Breast epithelium (tissue), 4 donors: ENCODE measurements around the gene DNPEP. TPM values are rescaled to one million over a fixed set of nuclear protein-coding genes. Genes with fewer than 3 reads are reported as not detected.

Source experiments
- DNase-seq, 2 donors: peaks; one replicate each; pipeline ENCODE4 v3.0.0-alpha.2; 2019; ENCODE audit warnings: low spot score in 2 of 2
- H3K27ac ChIP-seq, 2 donors: fragments of 200-600 bp; sonication (generic) in 1 of 2; one replicate each; pipeline ENCODE4 v1.5.1; 2016 to 2019; ENCODE audit warnings: mild to moderate bottlenecking in 1 of 2
- H3K27me3 ChIP-seq, 2 donors: fragments of 200-600 bp; sonication (generic) in 1 of 2; one replicate each; pipeline versions ENCODE4 v1.5.1 to v1.6.0; 2017 to 2019; ENCODE audit warnings: control low read depth in 1 of 2, mild to moderate bottlenecking in 1 of 2
- H3K36me3 ChIP-seq: fragments of 200-600 bp; one replicate; pipeline ENCODE4 v1.5.1; 2019
- H3K4me1 ChIP-seq, 2 donors: fragments of 200-600 bp; sonication (generic); one replicate each; pipeline ENCODE4 v1.5.1; 2016 to 2019; ENCODE audit warnings: control low read depth in 1 of 2
- H3K4me3 ChIP-seq, 3 donors: fragments of 200-600 bp; sonication (generic); 1 replicate in 2 of 3; 2 replicates in 1 of 3; pipeline ENCODE4 v1.5.1; 2016 to 2019; ENCODE audit warnings: mild to moderate bottlenecking in 3 of 3, moderate library complexity in 2 of 3
- H3K9me3 ChIP-seq, 2 donors: fragments of 200-600 bp; sonication (generic) in 1 of 2; one replicate each; pipeline ENCODE4 v1.5.1; 2016 to 2019; ENCODE audit warnings: control low read depth in 1 of 2
- CTCF ChIP-seq, 3 donors: fragments of 450-650 bp; IDR thresholded peaks; one replicate each; pipeline ENCODE4 v1.5.1; 2016 to 2017; ENCODE audit warnings: antibody characterized with exemption in 3 of 3, mild to moderate bottlenecking in 3 of 3, moderate library complexity in 3 of 3
- POLR2A ChIP-seq: fragments of 450-650 bp; IDR thresholded peaks from one replicate; pipeline ENCODE4 v1.6.1; 2016; ENCODE audit warnings: antibody characterized with exemption, mild to moderate bottlenecking, moderate library complexity
- POLR2AphosphoS5 ChIP-seq, 3 donors: sonication (generic); formaldehyde crosslinking; IDR thresholded peaks; one replicate each; pipeline ENCODE4 v1.6.1; 2017; ENCODE audit warnings: antibody characterized with exemption in 3 of 3
- intact Hi-C: fragments of 100-400 bp; cut with DNase I; formaldehyde crosslinking; loops from one replicate; pipeline ENCODE4 v1.15.1; 2023; ENCODE audit warnings: low total_unique reads
- total RNA-seq, 3 donors: library from RNA; depleted of rRNA; stranded (reverse); fragments of >200 nt; gene quantifications; one replicate each; pipeline ENCODE4 v1.1.0, GENCODE V29; 2016

The DNPEP gene
- total RNA-seq, 3 donors from 2014 or later, result 49.8 to 81.9 (median 79.0) TPM

- Histone ChIP-seq H3K27ac (peak overlapping the region; percentile 93 to 97), H3K4me1 (peaks cover 0 to 6% of the 10 kb centered on the region in 2 donors), H3K9me3 (no peaks in the 10 kb centered on the region), H3K36me3 (no peaks in the 10 kb centered on the region), H3K27me3 (no peaks in the 10 kb centered on the region), H3K4me3 (peak overlapping the region; percentile 82 to 84 (median 82))
- intact Hi-C loops, result no loop called here
- TF ChIP-seq POLR2A (no peak), CTCF (IDR thresholded peaks at IDR 0.05) (peak; percentile 23 to 68 (median 52)), POLR2AphosphoS5 (IDR thresholded peaks at IDR 0.05) (peak in 2 of 3 donors; percentile 16 to 46)
- DNase-seq, result peak; percentile 98
Measured at GRCh38 chr2:219388121-219388906, 602 bp upstream of the DNPEP start.

- H3K27ac ChIP-seq, result peak overlapping the region; percentile 93 to 97
- TF ChIP-seq CTCF (IDR thresholded peaks at IDR 0.05), result no peak
- peak overlapping the region; percentile 82 to 84 (median 82) for H3K4me3 ChIP-seq
- H3K9me3 ChIP-seq, result no peaks in the 10 kb centered on the region
- no peaks in the 10 kb centered on the region for H3K36me3 ChIP-seq
- H3K4me1 ChIP-seq, result peaks cover 0 to 6% of the 10 kb centered on the region in 2 donors
- intact Hi-C loops, result no loop called here
- H3K27me3 ChIP-seq, result no peaks in the 10 kb centered on the region
- no peak for DNase-seq
Measured at GRCh38 chr2:219386532-219387280, 1.0 kb downstream of the DNPEP start.

- no peaks in the 10 kb centered on the region for H3K9me3 ChIP-seq
- DNase-seq, result no peak
- H3K36me3 ChIP-seq, result no peaks in the 10 kb centered on the region
- no peaks in the 10 kb centered on the region for H3K27me3 ChIP-seq
- H3K4me1 ChIP-seq, result peaks cover 0 to 6% of the 10 kb centered on the region in 2 donors
- intact Hi-C loops, result no loop called here
- H3K4me3 ChIP-seq, result peak overlapping the region in 1 of 3 donors; percentile 84
- TF ChIP-seq POLR2A (no peak), POLR2AphosphoS5 (IDR thresholded peaks at IDR 0.05) (no peak), CTCF (IDR thresholded peaks at IDR 0.05) (no peak)
- no peak overlapping the region for H3K27ac ChIP-seq
Measured at GRCh38 chr2:219385958-219386520, 1.7 kb downstream of the DNPEP start.

DNA sequence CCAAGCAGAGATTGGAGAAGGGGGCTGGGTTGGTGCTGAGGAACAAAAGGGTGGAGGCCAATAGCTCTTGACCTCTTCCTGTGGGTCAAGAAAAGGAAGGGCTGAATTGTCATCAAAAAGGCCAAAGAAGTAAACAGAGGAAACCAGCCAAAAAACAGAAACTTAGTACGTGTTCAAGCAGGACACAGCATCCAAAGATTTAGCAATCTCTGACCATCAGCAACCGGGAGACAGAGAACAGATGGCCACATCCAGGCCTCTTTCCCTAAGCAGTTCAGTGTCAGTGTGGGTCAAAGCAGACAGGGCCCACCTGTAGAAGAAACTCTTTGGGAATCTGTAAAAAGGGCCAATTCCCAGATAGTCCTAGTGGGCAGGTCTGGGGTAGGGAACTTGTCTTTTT lies 2.9 kb downstream of the DNPEP start:
- Histone ChIP-seq H3K36me3 (no peaks in the 10 kb centered on the region), H3K27me3 (no peaks in the 10 kb centered on the region), H3K4me3 (no peak overlapping the region), H3K9me3 (no peaks in the 10 kb centered on the region), H3K27ac (peak overlapping the region in 1 of 2 donors; percentile 30), H3K4me1 (peaks cover 0 to 6% of the 10 kb centered on the region in 2 donors)
- no peak for TF ChIP-seq POLR2AphosphoS5 (IDR thresholded peaks at IDR 0.05)
- TF ChIP-seq CTCF (IDR thresholded peaks at IDR 0.05), result no peak
- TF ChIP-seq POLR2A, result no peak
- DNase-seq, result no peak
- intact Hi-C loops, result no loop called here
